NCI-H128 (cell line): ENCODE data around the gene HIPK2.

ENCODE experiments used
- DNase-seq: peaks from one replicate; lab custom pipeline; 2025; ENCODE audit not compliant: unreplicated experiment; lab: John Stamatoyannopoulos, UW

HIPK2 gene

GRCh38 chr7:139595806-139596205 lies 182.0 kb downstream of the HIPK2 start:
- no peak for DNase-seq

GRCh38 chr7:139594911-139595476 lies 182.8 kb downstream of the HIPK2 start:
- no peak for DNase-seq

- DNase-seq = no peak
Observed at GRCh38 chr7:139594090-139594489, 183.7 kb downstream of the HIPK2 start.

GRCh38 chr7:139592801-139593461 lies 184.9 kb downstream of the HIPK2 start:
- DNase-seq = no peak

- no peak for DNase-seq
Observed at GRCh38 chr7:139591550-139592195, 186.1 kb downstream of the HIPK2 start.

GRCh38 chr7:139589474-139589873 lies 188.3 kb downstream of the HIPK2 start:
- DNase-seq = no peak

GRCh38 chr7:139588632-139589031 lies 189.2 kb downstream of the HIPK2 start:
- DNase-seq = no peak

GRCh38 chr7:139587535-139587934 lies 190.3 kb downstream of the HIPK2 start:
- no peak for DNase-seq

GRCh38 chr7:139586286-139586685 lies 191.5 kb downstream of the HIPK2 start:
- no peak for DNase-seq

GRCh38 chr7:139585042-139585441 lies 192.8 kb downstream of the HIPK2 start:
- no peak for DNase-seq

GRCh38 chr7:139583826-139584553 lies 193.8 kb downstream of the HIPK2 start:
- DNase-seq = no peak

GRCh38 chr7:139582671-139583155 lies 195.1 kb downstream of the HIPK2 start:
- DNase-seq = no peak

GRCh38 chr7:139582130-139582650 lies 195.6 kb downstream of the HIPK2 start:
- no peak for DNase-seq

- no peak for DNase-seq
Observed at GRCh38 chr7:139580435-139580834, 197.4 kb downstream of the HIPK2 start.

- DNase-seq = no peak
Observed at GRCh38 chr7:139576179-139576973, 201.4 kb downstream of the HIPK2 start.

GRCh38 chr7:139575338-139575680 lies 202.5 kb downstream of the HIPK2 start:
- DNase-seq = no peak

- no peak for DNase-seq
Observed at GRCh38 chr7:139574618-139575337, 203.0 kb downstream of the HIPK2 start.

GRCh38 chr7:139573871-139574270 lies 203.9 kb downstream of the HIPK2 start:
- DNase-seq = no peak

GRCh38 chr7:139572704-139573385 lies 205.0 kb downstream of the HIPK2 start:
- DNase-seq = no peak

GRCh38 chr7:139572071-139572470 lies 205.7 kb downstream of the HIPK2 start:
- DNase-seq = no peak
